Fibroblast of the aortic adventitia (primary cell): ENCODE data around the gene TMEM38A. TPM values are rescaled to one million over a fixed set of nuclear protein-coding genes. Genes with fewer than 3 reads are reported as not detected.

Experiments
- DNase-seq: peaks from one replicate; pipeline ENCODE4 v3.0.0-alpha.2; 2010; ENCODE audit warnings: low read depth
- H3K4me3 ChIP-seq: 2 replicates; pipeline ENCODE4 v1.5.1; 2011; ENCODE audit warnings: low read depth, mild to moderate bottlenecking, control low read depth, low read length, moderate library complexity
- total RNA-seq: library from RNA; depleted of rRNA; stranded (reverse); fragments of >200 nt; gene quantifications from 2 replicates; pipeline ENCODE4 v1.2.3, GENCODE V29; 2012; ENCODE audit warnings: low replicate concordance
- TF ChIP-seq, protein P1 (sequence below): IDR thresholded peaks from 2 replicates; pipeline ENCODE4 v1.5.1; 2011; ENCODE audit warnings: mild to moderate bottlenecking, low read length, control low read depth, inconsistent platforms; ENCODE audit not compliant: insufficient read depth

TMEM38A gene
- total RNA-seq, 1 donor, result 3.3 TPM

DNA sequence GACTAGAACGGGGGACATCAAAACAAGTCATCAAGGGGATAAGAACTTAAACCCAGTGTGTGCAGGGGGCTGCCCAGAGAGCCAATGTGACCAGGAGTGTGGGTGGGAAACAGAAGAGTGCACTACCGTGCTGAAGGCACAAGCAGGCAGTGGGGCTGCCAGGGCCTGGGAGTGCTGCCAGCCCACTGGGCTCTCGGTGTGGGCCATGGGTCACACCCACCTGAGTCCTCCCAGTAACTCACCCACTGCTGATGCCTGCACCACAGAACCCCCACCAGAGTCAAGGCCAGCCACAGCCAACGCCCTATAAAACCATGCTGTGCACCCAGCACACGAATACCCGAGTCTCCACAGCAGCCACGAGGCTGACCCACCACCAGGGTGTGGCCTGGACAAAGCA, 41.5 kb upstream of the TMEM38A start:
- TF ChIP-seq, protein P1, sequence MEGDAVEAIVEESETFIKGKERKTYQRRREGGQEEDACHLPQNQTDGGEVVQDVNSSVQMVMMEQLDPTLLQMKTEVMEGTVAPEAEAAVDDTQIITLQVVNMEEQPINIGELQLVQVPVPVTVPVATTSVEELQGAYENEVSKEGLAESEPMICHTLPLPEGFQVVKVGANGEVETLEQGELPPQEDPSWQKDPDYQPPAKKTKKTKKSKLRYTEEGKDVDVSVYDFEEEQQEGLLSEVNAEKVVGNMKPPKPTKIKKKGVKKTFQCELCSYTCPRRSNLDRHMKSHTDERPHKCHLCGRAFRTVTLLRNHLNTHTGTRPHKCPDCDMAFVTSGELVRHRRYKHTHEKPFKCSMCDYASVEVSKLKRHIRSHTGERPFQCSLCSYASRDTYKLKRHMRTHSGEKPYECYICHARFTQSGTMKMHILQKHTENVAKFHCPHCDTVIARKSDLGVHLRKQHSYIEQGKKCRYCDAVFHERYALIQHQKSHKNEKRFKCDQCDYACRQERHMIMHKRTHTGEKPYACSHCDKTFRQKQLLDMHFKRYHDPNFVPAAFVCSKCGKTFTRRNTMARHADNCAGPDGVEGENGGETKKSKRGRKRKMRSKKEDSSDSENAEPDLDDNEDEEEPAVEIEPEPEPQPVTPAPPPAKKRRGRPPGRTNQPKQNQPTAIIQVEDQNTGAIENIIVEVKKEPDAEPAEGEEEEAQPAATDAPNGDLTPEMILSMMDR, result no peak
- no peak overlapping the region for H3K4me3 ChIP-seq
- peak; percentile 13 for DNase-seq

DNA sequence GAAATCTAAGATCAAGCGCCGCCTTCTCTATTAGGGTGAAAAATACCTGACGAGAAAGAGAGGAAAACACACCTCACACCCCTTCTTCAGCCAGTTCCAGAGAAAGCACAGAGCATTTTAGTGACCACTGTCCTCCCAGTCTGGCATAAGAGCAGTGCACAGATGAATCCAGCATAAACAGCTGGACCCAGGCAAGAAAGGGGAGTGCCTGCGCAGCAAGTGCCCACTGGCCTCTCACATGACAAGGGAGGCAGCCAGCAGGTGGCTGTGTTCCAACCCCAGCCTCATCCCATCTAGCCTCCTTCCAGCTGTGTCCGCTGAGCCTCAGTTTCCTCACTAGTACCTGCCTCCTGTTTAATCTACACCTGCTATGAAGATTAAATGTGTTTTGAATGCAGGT, 40.9 kb upstream of the TMEM38A start:
- TF ChIP-seq, protein P1, result no peak
- no peak overlapping the region for H3K4me3 ChIP-seq
- no peak for DNase-seq

DNA sequence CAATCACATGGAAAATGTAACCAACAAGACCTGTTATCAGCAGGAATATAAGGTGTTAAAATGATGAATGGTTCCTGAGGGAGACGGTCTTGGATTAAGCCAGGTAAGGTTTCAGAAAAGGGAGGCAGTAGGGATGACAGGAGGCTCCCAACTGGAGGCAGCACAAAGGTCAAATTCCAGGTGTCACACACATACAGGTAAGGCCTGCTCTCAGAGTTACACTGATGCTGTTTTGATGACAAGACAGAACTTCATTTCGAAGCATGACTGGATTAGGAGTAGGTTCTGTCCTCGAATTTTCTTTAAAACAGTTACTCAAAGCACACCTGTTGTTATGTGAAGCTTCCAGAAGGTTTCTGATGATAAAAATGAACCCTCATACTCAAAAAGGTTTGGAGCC, 40.4 kb upstream of the TMEM38A start:
- DNase-seq, result no peak
- TF ChIP-seq, protein P1, result no peak
- H3K4me3 ChIP-seq, result no peak overlapping the region

DNA sequence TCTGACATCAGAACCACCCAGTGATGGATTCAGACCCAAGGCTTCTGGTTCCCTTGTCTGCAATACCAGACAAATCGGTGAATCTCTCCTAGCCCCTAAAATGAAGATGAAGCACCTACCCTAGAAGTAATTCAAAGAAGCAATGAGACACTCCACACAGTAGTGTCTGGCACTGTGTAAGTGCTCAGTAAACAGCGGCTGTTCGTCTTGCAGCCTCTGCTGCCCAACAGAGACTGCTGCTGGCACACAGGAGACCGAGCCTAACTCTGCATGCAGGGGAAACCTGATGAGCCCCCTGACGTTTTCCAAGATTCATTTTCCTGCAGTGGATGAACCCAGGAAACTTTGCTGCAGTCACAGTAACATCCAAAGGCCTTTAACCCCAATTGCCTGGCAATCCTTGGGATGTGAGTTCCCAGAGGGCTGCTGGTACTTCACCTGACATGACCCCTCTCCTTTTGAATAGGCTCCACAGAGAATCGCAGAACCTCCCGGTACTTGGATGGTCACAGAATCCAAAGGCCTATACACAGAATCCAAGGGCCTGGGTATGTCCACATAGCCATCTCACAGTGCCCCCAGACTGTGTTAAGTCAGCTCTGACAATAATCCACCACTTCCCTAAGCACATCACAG, 39.7 kb upstream of the TMEM38A start:
- TF ChIP-seq, protein P1, result no peak
- no peak for DNase-seq
- no peak overlapping the region for H3K4me3 ChIP-seq

DNA sequence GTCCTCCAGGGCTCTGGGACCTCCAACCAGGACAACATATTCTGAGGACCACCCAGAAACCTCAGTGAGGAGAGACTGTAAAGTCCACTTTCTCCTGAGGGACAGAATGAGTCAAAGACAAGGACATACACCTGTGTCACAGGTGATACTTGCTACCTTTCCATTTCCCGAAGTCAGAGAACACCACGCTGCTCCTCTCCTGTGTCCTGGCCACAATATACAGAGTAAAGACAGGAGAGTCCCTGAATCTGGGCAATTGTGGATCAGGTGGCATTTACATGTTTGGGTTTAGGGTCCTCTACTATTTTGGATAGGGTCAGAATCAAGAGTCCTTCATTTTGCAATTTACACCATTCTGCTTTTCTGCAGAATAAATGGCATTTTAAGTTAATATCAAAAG, 37.9 kb upstream of the TMEM38A start:
- TF ChIP-seq, protein P1, result no peak
- no peak for DNase-seq
- H3K4me3 ChIP-seq, result no peak overlapping the region

DNA sequence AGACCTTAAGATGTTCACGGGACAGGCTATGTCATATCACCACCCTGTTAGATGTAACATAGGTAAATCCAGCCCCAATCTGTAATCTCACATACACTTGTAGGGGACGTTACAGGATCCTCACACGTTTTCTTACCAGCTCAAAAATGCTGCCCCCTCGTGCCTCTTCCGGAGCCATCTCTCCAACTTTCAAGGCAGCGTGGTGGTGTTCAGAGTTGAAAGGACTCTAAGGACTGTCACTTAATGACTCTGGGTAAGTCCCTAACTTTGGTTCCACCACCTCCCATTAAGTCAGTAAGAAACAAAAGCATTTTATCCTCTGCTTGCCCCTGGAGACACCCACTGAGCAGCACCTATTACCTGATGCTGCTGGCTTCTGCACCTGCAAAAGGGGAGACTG, 37.4 kb upstream of the TMEM38A start:
- no peak overlapping the region for H3K4me3 ChIP-seq
- no peak for DNase-seq
- TF ChIP-seq, protein P1, result no peak

DNA sequence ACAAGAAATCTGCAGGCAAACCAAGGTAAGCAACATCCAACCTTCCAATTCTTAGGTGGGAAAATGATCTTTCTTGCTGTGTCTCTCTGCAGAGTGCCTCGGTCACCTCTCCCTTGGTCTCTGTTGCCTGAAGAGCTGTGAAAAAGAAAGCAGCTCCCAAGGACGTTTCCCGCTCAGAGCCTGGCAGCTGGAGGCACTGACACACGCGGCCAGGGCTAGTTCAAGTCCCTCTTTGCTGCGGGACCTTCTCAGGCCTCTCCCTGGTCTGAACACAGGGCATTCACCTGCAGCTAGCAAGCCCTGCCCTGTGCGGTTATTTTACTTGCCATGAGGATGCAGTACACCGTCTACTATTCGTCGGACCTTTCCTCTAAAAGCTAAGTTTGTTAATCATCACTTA, 36.7 kb upstream of the TMEM38A start:
- TF ChIP-seq, protein P1, result no peak
- no peak overlapping the region for H3K4me3 ChIP-seq
- no peak for DNase-seq
